Activated CD4-positive, alpha-beta T cell treated with anti-CD3 and anti-CD28 coated beads, Interleukin-2, Interleukin-4, amounts not matched to agents 100 ng/mL and 50 ng/mL, durations not matched to agents 16 hours and 8 hours (primary cell): ENCODE data around the gene ABR.
"Not testable (repeated sequence)": the region's sequence is repeated elsewhere in the genome, so short reads cannot be mapped to it uniquely, and the experiment has no call there.

ENCODE experiments used
- DNase-seq: peaks from one replicate; pipeline ENCODE4 v3.0.0-alpha.2; 2020; ENCODE audit warnings: low spot score

The ABR gene

DNA sequence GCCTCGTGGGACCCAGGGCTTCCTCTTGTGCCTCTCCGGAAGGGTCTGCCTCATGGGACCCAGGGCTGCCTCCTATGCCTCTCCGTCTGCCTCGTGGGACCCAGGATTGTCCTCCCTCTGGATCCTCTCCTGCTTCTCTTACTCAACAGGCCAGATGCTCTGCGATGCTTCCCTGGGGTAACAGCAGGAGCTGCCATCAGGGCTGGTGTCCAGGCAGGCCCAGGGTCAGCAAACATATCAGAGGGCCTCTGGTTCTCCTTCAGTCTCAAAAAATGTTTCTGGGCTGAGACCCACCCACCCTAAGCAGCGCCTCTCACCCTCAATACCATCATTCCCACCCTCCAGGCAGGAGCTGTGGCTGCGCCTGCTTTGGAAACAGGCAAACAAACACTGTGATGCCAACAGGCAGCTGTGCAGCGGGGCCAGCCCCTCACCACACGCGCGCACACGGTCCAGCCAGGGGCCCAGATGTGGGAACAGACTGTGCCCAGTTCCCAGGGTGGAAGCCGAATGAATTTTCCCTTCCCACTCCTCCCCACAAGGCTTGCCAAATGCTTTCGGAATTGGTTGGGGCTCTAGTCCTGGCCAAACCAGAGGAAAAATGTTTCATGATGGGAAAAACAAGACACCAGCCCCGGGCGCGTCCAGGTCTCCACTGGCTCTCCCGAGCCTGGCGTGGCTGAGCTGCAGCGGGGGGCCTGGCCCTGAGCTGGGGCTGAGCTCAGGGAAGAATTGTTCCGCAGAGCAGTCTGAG, 171.6 kb downstream of the ABR start:
- no peak for DNase-seq

DNA sequence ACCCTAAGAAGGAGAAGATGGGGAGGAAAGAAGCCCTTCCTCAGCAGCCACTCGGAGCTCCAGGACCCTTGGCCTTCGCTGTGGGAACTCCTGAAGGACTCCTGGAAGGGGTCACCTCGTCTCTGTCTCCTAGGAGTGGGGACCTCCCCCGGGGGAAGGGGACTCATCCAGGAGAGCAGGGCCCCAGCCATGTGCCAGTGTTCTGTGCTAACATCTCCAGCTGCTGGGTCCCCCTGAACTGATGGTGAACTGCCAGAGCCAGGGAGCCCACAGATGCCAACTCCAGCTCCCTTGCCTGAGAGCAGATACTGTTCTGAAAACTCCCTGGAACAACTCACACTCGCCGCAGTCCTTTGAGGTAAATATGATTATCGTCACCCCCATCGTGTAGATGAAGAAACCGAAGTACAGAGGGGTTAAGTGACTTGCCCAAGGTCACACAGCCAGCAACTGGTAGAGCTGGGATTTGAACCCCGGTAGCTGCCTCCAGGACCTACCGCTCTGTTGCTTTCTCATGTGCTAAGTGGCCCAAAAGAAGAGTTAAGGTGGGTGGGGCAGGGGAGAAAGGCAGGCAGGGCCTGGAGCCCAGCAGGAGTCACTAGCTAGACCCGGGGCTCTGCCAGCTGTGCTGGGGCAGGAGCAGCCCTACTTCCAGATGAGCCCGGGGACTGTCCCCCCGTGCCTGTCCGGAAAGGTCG, 172.3 kb downstream of the ABR start:
- DNase-seq = no peak

DNA sequence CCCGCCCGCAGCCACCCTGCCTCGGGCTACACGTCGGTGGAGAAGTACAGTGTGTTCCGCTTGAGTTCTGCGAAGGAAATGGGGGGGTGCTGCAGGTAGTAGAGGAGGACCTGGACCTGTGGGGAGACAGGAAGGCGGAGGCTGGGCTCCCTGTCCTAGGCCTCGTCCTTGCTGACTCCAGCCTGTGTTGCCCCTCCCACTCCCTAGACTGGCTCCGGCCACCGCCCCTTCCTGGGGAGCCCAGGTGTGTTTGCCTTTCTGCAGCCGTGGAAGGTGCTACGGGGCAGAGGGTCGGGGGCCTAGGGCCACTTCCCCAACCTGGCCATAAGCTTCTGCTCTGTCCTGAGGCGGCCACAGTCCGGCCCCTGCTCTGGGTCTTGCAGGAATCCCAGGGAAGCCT, 173.7 kb downstream of the ABR start:
- DNase-seq = no peak

DNA sequence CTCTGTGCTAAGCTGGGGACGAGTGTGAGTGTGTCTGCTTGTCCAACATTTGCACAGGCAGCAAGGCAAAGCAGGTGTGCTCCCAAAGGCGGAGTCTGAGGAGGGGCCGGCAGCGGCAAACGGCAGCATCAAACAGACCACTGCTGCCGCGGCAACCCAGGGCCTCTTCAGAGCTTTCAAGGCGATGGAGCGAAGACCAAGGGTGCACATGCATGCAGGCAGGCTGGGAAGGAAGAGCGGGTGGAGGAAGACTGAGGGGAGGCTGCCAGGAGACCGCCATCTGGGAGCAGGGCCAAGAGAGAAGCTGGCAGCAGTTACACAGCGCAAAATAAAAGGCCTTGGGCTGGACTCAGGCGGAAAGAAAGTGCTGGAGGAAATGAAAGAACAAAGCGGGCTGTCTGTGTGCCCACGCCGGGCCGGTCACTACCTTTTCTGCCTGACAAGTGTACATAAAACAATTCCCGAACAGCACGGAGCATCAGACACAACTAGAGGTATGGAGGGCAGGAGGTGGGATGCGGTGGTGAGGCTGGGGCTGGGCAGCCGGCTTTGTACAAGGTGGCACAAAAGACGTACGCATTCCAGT, 174.3 kb downstream of the ABR start:
- DNase-seq = no peak

DNA sequence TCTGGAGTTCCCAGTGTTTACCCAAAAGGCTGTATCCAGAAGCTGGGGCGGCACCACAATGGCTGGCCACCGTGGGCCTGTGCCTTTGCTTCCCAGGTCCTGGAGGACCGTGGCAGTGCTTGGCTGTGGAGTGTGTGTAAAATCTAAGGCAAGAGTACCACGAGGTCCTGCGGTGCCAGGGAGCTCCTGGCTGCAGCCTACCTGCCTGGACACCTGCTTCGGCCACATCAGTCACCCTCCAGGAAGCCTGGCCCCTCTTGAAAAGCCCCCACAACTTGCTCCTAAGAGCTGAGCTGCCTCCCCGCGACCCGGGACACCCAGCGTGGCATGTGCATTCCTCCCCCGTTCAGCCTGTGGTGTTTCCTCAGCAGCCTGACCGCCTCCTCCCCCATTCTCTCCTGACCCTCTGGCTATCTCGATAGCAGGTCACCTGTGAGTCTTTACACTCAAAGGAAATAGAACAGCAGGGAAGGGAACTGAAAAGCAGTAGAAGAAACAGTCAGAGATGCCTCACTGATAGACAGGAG, 174.9 kb downstream of the ABR start:
- DNase-seq = no peak

DNA sequence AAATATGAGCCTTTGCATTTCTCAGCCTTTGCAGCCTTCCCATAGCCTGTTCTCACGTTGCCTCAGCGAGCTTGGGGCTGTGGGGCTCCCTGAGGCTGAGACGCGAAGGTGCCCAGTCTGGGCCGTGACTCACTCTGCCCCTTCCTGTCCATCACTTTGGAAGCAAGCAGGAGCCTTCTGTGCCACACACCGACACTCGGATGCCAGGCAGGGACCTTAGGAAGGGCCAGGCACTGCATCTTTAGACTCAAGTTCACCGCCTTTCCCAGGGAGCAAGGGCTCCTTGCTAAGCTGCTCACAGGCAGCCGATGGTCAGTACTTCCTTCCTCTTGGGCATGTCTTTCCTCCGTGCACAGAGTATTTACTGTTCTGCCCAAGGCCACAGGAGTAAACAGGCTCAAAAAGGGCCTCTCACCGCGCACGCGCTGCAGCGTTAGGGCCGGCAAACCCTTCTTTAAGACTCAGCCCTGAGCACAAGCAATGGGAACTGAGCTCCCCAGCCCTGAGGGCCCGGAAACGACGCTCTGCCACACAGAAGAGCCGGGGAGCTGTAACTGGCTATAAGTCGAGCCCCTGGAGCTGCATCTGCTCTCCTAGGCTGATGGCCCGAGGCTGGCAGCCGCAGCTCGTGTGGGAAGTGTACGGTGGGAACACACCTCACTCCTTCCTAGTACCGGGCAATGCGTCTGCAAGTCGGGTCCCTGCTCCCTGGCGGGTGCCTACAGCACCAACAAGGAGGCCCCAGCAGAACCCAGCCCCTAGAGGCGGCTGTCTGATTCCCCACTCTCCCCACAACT, 175.6 kb downstream of the ABR start:
- no peak for DNase-seq

DNA sequence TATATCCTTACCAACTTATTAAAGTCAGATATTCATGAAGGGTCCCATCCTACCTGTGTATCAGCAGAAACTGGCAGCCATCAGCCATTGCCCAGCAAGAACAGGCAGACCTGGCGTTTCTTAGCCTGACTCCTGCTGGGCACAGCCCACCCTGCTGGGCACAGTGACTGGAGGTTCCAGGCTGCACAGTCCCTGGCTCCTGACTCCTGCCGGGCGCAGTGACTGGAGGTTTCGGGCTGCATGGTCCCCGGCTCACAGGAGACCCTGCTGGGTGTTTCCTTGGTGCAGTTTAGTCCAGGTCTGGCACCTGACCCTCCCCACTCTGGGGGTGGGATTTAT, 176.2 kb downstream of the ABR start:
- DNase-seq = no peak

DNA sequence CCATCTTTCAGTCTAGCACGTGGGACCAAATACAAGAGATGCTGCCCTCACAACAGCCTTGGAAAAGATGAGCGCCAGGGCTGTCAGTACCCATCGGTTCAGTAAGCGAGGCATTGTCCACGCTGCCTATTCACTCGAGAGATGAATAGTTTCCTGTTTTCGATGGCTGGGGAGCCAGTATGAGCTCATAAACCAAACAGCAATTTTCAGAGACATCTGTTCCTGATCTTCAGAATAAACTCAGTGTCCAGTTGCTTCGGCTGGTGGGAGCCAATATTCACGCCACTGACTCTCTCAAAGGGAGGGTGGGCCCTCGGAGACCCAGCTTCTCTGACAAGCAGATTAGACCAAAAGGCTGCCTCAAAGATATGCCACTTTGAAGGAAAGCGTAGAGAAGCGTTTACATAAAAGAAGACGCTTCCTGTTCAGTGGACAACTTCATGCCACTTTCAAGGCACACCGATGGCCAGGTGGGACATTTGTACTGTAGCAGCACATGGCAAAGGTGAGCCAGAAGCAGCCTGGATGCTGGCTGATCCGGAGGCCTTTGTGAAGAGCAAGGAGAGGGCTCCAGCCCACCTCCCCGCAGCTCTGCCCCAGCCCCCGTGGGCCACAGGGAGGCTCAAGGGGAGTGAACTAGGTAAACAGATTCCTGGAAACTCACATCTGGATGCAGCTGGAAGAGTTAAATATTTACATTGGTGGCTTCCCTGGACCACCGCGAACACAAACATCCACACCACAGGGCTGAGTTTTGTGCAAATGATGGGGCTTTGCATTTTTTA, 176.8 kb downstream of the ABR start:
- no peak for DNase-seq

DNA sequence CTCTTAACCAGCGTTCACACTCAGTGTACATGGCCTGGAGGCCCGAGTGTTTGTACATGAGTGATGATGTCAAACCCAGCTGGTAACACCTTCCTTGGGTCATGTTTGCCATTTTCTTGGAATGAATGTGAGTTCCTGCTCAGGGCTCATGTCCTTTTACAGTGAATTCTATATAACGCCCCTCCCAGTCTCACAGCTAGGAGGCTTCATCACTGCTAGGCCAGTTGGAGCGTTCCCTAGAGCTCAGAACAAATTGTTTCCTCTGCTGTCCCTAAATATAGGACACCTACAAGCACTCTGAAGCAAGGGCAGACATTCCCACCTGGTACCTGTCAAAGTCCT, 177.4 kb downstream of the ABR start:
- DNase-seq = no peak

DNA sequence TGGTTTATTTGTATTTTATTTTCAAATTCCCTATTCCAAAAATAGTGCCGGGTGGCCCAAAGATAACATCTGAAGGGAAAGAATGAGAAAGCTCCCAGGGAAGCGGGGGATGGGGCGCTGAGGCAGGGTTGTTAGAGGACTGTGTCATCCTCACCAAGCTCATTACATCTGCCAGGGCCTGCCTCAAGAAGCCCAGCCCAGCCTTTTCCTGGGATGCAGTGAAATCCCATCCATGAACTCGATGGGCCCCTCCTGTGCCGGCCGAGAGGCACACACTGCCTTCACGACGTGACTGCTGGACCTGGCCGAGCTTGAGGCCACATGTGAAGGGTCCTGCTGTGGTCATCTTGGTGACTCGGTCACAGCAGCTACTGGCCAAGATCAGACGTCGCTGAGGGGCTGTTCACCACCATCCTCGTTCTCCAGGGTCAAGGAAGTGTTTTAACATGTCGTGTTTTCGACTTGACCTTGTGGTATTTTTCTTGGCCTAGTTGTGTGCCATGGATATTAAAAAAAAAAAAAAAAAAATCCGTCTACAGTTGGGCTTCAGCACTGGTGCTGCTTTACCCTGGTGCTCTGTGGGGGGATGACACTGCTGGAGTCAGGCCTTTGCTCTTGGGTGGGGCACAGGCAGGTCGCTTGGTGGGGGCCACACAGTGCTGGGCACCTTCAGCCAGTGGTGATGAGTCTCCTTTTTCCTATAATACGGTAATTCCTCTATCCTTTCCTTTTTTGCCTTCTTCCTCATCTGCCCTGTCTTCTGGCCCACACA, 178.0 kb downstream of the ABR start:
- DNase-seq = no peak

DNA sequence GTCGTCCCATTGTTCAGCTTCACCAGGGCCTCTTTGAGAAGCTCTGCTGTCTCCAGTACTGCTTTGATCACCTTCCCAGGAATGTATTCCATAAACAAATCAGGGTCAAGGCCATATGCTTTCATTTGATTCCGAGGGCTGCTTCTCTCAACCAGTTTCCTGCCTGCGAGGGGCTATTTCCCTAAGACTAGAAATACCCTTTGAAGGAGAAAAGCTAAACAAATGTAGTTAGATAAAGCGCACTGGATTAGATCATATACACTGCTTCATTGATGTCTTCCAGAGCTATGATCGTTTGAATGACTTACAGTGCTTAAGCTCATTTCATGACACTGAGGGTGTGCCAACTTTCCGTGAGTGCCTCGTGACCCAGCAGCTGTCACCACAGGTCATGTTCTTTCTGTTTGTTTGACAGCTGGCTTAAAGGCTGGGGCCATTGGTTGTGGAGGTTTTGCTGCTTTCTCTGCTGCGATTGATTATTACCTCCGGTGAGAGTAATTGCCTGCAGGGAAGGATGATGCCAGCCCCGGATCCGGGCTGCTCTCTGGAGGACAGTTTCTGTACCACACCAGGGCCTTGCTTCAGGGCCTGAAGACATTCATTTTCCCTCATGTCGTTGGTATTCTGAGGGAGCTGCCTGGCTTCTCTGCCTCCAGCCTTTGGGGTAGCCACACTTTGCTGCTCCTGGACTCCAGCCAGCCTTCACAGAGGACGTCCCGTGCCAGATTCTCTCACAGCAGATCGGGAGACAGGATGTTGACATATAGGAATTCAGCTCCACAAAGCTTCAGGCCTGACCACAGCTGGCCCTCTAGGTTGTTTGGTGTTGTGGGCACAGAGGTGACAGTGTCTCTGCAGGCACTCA, 179.0 kb downstream of the ABR start:
- DNase-seq = no peak

DNA sequence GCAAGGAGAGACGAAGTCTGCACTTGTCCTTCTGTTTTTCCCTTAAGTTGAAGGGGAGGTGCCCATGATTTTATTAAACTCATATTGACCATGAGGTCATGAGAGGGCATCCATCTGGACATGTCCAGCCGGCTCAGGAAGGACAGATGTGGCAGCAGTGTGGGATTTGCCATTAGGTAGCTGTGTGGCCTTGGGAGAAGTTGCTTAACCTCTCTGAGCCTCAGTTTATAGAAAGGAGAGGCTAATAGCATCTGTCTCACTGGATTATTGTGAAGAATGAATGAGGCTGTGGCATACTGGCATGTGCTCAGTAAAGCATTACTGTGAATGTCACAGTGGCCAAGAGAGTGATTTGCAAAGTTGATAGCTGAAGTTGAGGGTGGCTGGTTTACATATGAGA, 181.7 kb downstream of the ABR start:
- no peak for DNase-seq

DNA sequence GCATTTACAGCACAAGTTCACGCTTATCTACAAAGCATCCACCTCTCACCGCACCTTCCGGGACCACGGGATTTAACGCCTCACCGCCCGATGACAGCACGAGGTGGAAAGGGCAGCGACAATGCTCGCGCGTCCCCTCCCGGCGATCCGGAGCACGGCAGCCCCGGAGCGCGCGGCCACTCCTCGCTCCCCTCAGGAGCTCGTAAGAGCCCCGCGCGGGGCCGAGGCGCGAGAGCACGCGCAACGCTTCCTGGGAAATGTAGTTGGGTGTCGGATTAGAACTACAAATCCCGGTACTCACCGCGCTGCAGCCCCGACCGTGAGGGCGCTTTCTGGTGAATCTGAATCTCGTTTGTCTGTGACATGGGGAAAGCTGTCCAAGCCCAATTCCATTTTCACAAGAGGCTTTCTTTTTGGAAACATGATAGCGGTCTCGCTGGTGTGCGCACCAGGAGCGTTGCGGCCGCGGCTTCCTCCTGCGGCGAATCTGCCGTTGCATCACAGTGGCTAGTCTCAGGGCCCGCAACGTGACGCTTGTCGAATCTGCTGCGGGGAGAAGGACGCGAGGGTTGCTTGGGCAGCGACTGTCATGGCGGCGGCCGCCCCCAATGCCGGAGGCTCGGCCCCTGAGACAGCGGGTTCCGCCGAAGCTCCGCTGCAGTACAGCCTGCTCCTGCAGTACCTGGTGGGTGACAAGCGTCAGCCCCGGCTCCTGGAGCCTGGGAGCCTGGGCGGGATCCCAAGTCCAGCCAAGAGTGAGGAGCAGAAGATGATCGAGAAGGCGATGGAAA, 183.0 kb downstream of the ABR start, which contains the start of gene TIMM22:
Gene TIMM22 (plus strand): TSS at position 576 of the 791 bp plus-strand sequence. CDS start 14 bp downstream, at position 590.
- peak; percentile 93 for DNase-seq

DNA sequence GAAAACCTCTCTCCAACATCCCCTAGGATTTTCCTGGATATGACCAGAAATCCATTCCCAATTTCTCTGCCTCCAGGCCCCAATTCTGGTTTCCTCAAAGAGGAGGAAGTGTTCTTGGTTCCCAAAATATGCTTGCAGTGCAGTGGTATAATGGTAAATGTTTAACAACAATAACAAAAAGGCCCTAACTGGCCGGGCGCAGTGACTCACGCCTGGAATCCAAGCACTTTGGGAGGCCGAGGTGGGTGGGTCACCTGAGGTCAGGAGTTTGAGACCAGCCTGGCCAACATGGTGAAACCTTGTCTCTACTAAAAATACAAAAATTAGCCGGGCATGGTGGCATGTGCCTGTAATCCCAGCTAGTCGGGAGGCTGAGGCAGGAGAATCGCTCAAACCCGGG, 184.5 kb downstream of the ABR start:
- DNase-seq = not testable (repeated sequence)

DNA sequence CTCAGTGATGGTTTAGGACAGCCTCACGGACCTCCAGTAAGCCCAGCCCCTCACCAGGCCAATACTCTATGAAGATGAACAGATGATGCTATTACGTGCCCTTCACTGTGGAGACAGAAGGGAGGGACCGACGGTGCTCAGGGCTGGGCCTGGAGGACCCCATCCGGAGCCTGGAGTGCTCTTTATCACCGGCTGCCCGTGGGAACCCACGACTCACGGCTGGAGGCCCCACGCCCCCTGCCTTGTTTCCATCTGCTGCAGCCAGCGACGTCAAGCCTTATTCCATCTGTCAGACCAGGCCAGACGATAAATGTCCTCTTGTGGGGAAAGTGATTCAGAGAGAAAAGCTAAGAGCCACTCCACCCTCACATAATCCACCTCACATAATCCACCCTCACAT, 186.8 kb downstream of the ABR start:
- DNase-seq = no peak

DNA sequence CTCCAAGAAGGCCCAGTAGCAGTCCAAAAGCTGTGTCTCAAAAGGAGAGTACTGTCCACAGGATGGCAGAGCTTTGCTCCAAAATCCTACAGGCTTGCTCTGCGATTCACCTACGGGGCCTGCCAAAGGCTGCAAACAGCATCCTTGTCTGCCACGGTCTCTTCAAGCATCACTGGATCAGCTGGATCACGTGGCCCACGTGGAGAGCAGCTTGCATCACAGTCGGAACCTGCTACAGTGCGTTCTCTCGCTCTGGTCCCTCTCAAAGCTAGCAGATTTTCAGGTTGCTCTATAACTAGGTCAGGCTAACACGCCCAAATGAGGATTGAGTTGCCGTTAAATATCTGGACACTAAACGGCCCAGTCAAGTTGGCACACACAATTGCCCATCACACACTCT, 191.2 kb downstream of the ABR start:
- DNase-seq = no peak

DNA sequence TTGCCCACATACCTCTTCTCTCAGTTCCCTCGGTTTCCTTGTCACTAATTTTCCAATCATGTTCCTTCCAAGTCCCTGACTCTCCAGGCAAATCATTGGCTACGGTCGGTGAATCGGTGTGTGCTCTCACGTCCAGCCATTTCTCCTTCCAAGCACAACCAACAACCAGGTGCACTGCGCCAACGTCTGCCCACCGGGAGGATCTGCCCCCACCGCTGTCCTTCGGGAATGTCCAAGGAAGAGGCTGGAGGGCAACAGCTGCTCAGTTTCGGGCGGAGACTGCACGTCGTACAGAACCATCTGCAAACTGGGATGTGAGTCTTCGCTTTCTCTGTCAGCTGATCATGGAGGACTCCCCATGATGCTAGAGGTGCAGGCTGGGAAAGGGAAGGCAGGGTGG, 191.8 kb downstream of the ABR start:
- no peak for DNase-seq

DNA sequence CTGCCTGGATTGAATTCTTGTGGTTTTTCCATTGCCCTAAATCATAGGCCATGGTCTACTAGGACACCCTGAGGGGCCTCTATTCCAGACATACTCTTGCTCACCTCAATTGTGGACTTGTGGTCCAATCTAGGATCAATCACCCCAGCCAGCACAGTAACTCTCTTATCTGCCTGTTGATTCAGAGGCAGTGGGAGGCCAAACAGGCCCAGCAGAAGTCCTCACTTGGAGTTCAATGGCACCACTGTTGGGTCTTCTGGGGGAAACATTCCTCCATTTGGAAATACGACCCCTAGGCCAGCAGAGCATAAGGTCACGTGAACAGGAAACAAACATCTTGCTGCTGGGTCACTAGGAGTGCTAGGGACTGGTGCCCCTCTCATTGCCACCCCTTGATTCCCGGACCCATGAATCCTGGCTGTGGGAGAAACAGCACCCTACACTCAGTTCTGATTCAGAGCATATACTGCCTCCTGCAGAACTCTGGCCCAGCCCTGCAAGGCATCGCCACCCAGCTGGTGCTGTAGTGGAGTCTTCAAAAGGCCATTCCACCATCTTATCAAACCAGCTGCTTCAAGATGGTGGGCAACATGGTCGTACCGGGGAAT, 193.4 kb downstream of the ABR start:
- no peak for DNase-seq

DNA sequence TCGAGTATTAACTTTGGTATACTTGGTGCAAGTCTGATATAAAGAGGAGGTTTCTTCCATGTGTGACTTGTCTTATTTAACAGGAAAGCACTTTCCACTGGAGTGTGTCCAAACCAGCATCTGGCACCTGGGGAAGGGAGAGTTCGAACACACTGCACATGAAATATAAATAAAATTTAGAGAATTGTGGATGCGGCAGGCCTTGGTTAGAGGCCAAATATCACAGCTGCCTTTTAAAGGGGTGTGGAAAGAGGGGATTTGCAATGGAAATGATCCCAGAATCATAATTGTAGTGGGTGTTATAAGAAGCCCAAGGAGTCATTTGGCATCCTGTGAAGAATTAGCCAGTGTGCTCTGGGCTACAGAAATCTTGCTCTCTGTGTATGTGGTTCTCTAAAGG, 195.9 kb downstream of the ABR start:
- no peak for DNase-seq
